ENCODE data around the gene C9orf152.

C9orf152 gene

DNA sequence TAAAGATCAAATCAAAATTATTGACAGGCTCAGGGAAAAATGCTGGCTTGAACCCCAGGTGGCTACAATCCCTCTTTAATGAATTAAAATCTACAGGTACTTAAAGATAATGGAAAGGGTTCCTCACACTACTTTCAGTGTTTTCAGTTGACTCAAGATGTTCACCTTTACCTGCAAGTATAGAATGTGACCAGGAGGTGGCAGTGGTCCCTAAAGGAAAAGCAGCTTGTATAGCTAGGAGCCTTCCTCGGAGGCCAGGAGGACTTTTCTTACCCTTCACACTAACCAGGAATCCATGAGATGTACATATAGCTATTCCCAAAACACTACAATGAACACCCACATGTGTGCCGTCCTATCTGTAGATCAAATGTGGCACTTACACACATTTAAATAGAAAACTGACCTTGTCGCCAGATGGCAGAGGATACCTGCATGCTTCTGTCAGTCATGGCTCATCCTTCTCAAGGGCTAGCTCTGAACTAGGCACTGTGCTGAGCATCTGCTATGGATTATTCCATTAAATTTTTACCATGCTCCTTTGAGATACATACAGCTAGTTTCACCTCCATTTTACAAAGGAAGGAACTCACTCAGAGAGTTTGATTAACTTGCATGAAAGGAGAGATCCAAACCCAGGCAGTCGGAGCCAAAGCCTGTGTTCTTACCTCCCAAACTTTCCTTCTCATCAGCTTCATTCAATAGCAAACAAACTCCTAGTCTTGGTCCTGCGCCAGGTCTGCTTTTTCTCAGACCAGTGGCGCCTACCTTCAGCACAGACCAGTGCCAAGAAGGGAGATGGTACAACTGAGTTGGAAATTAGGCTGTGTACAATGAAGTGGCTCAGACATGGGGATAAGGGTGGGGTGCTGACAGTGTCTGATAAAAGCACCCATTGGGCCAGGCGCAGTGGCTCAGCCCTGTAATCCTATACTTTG is 24.5 kb downstream of the C9orf152 start:
- FAIRE-seq (peak; percentile 89), DNase-seq (ENCODE audit: insufficient read length, low spot score) (peak; percentile 48)

DNA sequence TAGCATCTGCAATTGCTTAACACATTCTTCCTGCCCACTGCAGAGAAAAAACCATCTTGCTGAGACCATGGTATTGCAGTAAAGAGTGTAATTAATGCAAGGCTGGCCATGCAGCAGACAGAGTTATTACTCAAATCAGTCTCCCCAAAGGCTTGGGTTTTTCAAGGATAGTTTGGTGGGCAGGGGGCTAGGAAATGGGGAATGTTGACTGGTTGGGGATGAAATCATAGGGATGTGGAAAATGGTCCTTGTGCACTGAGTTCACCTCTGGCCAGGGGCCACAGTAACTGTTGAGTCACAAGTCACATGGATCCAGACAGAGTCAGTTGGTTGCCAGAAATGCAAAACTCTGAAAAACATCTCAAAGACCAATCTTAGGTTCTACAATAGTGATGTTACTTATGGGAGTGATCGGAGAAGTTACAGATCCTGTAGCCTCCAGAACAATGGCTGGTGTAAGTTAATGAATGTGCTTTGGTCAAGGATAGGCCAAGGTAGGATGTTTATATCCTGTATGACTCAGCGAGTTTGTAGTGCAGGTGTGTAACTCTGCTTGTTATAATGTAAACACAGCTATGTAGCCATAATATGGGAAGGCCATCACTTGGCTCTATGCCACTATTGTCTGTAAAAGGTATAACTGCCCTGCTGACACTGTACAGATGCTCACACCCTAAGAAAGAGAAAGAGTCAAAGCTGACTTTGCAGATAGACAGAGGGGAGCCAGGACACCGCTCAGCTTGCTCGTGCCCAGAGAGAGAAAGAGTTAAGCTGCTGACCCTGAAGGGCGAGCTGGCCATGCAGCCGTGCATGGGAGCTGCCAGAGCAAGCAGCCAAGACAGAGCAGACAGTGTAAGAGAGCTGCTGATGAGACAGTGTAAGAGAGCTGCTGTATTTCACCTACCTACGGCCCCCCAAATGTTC is 27.2 kb downstream of the C9orf152 start:
- DNase-seq (ENCODE audit: insufficient read length, low spot score), result no peak
- FAIRE-seq, result no peak

DNA sequence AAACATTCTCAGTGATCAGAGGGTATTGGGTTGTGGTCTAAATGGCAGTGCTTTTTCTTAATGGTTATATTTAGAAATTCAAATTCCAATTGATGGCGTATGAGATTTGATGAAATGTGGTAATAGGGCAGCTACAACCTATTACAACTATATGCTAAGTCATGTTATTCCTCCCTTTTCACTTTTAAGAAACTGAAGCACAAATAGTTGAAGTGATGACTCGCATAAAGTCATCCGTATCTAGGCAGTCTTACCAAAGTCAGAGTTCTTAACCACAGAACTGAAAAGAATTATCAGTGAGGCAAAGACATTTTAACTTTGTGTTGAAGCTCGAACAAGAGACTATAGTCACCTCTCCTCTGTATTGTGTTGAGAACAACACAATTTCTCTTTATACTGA is 28.2 kb downstream of the C9orf152 start:
- FAIRE-seq (no peak), DNase-seq (ENCODE audit: insufficient read length, low spot score) (no peak)

DNA sequence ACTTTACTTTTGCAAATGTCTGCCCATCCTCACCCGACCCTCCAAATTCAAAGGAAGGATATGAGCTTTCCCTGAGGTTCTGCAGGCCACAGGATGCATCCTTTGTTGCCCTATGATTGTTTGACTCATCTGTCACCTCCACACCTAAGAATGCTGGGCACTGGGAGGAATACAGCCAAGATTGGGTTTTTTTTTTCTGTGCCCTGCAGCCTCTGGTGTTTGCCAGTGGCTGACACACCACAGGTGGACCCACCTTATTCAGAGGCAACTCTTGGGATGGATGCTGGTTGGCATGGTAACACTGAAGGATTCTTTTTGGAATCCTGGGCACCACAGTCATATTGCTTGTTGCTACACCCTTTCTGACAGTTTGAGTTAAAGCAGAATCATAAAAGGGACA is 29.7 kb downstream of the C9orf152 start:
- DNase-seq (ENCODE audit: insufficient read length, low spot score) (no peak), FAIRE-seq (no peak)

DNA sequence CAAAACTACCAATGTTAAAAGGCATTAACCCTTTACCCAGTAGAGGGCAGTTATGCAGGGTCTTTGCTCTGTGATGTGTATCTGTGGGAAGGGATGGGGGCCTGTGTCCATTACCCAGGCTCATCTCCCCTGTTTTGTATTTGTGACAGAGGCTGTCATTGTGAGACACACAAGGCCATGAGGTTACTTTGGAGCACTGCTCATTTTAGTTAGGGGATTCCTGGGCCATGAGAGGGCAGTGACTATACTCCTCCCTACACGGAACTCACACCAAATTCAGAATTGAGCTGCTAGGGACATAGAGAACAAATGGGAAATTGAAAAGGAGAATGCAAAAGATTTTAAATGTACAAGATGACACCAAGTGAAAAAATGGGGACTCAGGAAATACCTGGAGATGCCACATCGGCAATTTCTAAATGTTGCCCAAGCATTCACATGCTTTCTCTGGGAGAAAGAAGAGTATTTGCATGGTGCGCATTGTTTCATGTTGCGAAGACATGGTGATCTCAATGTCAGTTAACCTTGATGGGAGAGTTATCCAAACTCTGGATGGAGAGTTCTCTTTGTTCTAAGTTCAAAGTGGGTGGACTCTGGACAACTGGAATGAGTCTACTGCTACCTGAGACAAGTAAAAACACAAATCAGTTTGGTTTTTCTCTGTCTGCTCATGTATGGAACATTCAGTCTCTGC is 32.5 kb downstream of the C9orf152 start:
- FAIRE-seq (no peak), DNase-seq (ENCODE audit: insufficient read length, low spot score) (no peak)

DNA sequence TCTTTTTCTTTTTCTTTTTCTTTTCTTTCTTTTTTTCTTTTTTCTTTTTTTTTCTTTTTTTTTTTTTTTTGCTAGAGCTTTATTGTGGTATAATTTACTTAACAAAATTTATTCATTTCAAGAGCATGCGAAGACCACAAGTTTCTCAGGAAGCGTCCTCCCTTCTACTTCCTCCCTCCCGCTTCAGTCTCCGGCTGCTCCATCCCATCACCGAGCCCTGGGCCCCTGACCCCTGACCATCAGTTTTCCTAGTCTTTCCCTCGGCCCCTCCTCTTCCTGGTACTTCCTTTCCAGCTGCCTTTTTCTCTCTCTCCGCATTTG is 34.7 kb downstream of the C9orf152 start:
- FAIRE-seq (no peak), DNase-seq (ENCODE audit: insufficient read length, low spot score) (no peak)

DNA sequence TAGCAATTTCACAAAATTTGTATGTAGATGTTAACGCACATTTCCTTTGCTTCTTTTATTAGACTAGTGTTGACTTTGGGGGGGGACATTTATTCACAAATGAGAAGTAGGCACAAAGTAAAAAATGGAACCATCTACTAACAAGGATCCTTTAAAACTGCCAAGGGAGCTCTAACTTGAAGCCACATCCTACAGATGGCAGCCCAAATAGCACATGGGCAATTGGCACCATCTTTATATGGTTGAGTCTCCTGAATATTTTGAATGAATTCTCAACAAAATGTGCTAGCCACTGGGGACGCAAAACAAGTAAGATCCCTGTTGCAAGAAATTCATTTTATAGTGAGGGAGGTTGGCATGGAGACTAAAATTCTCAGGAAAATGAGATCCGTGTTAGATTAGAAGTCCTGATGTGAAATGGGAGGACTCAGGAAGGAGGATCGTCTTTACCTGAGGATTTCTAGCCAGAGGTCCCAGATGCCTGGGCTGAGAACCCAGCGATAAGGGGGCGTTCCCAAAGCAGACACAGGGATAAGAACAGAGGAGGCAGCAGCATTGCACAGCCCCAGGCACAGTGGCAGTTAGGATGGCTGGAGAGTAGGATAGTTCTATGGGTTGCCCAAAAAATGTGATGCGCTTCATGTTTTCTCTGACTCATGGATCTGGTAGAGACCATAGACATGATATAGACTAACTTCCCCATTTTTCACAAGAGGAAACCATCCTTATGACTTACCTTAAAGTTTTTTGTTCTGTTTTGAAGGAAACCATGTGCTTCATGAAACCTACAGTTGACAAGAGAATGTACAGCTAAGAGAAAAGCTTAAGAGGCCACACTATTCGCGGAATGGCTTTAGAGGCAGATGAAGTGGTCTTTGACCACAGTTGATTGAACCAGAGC is 37.4 kb downstream of the C9orf152 start:
- no peak for DNase-seq (ENCODE audit: insufficient read length, low spot score)
- FAIRE-seq, result no peak

DNA sequence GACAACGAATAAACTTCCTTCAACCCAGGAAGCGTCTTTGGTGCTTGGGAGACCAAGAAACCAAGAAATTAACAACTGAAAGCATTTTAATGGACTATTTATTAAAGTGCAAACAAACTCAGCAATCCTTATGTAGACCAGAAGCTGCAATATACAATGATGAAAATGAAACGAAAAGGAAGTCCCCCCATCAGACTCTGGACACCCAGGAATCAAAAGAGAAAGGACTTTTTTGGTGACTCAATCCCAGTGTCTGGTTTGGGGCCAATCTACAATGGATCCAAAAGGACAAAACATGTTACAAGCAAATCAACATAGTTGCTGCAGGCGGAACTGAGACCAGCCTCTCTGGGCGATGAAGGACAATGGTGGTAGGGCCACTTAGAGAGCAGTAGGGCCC is 39.5 kb downstream of the C9orf152 start:
- FAIRE-seq, result no peak
- no peak for DNase-seq (ENCODE audit: insufficient read length, low spot score)

DNA sequence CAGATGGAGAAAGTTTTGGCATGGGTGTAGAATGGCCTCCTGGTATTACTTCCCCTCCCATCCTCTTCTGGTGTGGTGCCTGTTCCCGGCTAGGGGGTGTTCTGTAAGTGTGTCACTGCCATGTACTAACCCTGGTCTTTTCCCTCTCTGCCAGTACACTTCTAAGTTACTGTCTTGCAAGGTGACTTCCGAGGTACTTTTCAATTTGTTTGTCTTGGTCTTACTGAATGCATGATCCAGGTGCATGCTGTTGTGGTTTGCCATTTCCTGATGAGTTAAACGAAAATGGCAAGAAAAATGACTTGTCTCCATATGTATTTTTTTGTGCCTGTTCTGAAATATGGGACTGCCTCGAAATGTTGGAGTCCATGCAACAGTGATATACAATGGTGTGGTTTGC is 46.0 kb downstream of the C9orf152 start:
- DNase-seq (ENCODE audit: insufficient read length, low spot score) (no peak), FAIRE-seq (peak; percentile 65)

DNA sequence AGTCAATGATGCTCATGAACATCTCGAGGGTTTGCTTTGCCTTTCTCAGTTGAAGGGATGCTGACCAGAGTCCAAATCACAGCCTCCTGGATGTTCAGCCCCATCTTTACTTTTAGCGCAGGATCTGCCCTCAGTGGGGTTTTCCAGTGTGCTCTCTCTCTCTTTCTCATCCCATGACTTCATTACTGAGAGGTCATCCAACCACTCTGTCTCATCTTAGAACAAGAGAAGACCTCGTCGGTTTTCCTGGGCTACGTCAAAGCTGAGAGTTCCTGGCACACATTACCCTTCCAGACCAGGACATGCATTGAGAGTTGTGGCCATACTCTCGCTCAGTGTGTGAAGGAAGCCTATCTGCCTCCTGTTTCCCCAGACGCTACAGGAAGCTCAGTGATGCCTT is 47.3 kb downstream of the C9orf152 start:
- DNase-seq (ENCODE audit: insufficient read length, low spot score) (no peak), FAIRE-seq (peak; percentile 82)

DNA sequence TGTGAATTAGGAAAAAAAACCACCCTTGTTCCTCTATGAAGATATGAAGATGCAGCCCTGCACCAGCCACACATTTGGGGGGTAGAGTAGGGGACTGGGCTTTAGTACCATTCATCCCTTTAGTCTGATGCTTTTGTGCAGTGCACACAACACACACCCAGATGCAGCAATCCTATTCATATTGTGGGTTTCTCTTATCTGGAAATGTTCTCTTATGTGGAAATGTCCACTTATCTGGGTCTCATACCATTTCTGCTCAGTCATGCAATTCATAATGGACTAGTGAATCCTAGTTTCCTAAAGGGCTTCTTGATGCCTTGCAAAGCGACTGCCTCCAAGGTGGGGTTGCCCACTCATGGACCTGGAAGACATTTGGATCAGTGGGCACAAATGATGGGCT is 47.8 kb downstream of the C9orf152 start:
- FAIRE-seq, result no peak
- no peak for DNase-seq (ENCODE audit: insufficient read length, low spot score)

DNA sequence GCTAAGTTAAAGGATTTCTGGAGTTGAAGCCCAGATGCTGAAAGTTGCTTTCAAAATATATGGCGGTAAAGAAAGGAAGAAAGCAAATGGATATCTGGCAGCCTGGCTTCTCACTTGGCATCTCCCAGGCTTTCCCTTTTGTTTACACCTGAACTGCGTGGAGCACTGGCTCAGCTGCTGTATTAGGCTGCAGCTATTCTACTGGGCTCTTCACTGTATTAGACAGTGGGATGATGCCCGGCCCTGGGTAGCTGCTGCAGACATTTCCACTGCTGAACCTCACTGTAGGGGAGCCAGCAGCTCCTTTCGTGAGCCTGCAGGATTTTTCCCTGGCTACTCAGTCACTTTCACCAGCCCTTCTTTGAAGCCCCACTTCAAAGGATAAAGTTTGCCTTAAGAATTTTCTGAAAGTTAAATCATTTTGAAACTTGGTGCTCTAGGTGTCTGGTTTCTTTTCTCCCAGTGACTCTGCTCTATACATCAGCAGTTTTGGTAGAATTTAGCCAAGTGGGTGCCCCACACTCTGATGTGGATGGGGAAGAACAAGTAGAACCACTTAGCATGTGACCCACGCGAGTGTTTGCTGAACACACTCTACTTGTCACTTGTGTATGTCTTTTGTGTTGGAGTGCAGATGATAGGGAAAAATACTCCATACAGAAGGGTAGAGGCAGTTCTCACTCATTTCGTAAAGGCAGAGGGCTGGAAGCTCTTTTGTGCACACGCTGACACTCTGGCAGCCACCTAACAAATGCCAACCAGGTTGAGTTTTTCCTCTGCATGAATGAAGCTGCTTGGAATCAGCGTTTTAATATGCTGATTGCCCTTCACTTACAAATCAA is 49.9 kb downstream of the C9orf152 start:
- peak; percentile 37 for FAIRE-seq
- no peak for DNase-seq (ENCODE audit: insufficient read length, low spot score)

DNA sequence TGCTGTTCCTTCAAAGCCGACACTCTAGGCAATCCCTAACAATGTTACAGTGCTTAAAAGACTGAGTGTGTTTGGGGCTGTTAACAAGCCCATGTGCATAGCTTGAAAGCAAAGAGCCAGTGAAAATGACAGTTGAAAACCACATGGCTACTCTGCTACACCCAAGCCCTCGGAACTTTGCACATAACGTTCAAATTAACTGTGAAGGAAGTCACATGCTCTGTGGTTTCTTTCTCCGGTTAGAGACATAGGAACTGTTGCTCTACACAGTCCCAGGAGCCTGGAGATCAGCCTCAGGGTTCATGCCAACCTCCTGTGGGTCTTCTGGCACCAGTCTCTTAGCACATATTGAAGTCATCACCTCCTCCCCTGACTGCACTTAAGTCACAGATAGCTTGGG is 51.1 kb downstream of the C9orf152 start:
- DNase-seq (ENCODE audit: insufficient read length, low spot score) (peak; percentile 26), FAIRE-seq (peak; percentile 93)

DNA sequence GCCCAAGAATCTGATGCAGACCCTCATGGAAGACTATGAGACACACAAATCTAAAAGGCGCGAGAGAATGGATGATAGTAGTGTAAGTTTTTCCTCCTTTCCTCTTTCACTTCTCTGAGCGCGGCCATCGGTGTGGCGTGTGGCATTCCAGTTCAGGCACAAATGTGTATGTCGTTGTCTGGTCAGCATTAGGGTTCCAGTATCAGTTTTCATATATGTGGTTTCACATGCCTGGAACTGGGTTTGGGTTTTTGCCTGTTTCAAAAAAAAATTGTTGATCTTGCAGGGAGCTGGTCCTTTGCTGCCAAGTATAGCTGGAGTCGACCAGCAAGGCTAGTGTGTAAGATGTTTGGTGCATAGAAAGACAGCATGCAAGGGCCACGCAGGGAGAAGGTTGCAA is 51.5 kb downstream of the C9orf152 start:
- FAIRE-seq (peak; percentile 47), DNase-seq (ENCODE audit: insufficient read length, low spot score) (no peak)

DNA sequence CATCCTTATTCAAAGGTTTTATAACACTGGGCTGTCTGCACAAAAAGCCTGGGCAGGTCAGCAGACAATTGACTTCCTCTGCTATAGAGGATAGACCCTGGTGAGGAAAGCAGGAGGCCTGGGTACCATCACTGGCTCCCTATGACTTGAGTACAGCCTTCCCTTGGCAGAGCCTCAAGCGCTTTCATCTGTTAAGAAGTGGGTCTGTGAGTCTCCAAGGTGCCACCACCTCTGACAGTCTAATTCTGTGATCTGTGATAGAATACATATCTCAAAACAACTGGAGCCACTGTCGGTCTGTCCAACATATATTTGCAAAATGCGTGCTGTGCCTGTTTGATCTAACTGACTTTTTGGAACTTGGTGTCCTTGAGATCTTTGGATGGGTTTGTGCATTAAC is 52.2 kb downstream of the C9orf152 start:
- no peak for FAIRE-seq
- no peak for DNase-seq (ENCODE audit: insufficient read length, low spot score)

DNA sequence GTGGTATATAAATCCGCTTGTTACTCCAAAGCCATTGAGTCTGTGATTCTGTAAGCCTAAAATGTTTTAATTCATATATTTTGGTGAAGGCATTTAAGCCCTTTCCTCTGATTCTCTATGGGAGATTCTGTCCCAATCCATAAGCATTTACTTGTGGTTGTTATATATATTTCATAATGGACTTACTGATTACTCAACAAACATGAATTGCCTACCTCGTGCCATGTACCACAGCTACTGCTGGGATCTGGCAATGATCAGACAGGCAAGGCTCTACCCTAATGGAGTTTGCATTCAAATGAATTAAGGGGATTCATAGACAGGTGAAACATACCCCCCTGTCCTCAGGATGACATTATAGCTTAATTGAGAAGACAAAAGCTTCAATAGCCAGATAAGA is 54.5 kb downstream of the C9orf152 start:
- FAIRE-seq, result no peak
- DNase-seq (ENCODE audit: insufficient read length, low spot score), result no peak

DNA sequence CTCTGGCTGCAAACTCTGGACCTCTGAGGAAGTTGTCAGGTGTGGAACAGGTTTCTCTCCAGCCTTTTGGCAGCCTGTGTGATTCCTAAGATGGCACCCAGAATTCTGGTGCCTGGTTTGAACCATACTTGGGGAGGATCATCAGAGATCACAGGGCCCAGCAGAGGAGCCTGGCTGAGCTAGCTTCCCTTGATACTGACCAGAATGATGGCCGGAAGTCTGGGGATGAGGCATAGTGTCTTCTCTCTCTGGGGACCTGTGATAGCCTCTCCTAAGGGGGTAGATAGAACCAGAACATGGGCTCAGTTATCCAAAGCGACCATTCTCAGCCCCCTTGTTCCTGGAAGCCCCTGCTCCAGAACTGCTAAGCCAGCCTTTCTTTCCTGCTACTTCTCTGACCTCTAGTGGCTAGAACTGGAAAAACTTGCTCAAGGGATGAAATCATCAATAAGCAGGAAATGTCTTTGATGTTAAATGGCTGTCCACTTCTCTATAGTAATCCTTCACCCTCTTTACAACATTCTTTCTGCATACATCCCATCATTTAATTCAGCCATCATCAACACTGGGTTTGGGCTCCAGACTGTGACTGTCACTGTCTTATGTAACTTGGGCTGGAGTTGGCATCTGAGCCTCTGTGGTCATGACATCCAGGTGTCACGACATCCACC is 55.1 kb downstream of the C9orf152 start:
- FAIRE-seq (peak; percentile 90), DNase-seq (ENCODE audit: insufficient read length, low spot score) (no peak)
